ENCODE results near the gene ADRM1.

The ADRM1 gene

DNA sequence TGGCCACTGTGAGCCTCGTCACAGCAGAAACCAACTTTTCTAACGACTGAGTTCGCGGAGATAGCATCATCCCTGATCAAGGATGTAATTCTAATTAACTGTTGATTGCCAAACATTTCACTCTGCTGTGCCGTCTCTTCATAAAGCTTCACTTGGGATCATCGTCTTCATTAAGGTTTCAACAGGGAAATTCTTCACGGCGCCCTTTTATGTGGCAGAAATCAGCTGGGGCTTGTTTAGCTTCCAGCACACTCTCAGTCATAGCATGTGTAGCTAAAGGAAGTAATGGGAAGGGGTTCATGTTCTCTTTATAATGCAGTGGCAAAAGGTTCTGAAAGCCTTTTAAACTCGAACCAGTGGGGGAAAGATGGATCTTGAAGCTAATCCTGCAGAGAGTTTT is 8.9 kb upstream of the ADRM1 start:
- no peak overlapping the region for H2AK5ac ChIP-seq (ENCODE audit: low read length)

DNA sequence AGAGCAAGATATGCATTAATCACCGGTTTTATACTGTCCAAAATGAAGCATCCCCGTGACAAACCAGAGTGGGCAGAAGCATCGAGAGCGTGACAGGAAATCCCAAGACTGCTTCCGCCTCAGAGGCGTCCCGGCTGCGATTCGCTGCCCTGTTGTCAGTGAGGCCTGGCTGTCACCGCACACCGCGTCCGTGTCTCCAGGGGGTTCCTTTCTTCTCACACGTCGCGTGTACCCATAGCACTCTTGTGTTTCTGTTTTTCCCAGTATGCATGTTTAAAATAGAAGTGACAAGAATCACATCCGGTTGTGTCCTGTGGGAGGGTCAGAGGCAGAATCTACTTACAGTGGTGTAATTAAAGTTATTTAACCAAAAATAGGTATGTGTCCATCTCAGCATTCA is 8.3 kb upstream of the ADRM1 start:
- Histone ChIP-seq H2AK5ac (ENCODE audit: low read length) (no peak overlapping the region), H3K4me2 (ENCODE audit: low read length) (no peak overlapping the region), H3K4me3 (ENCODE audit: low read length) (no peak overlapping the region), H3K36me3 (ENCODE audit: control insufficient read depth, insufficient read depth, low read length) (peaks cover 10% of the 10 kb centered on the region), H3K18ac (ENCODE audit: low read length) (no peak overlapping the region), H3K27ac (ENCODE audit: low read depth, low read length) (no peak overlapping the region), H4K5ac (ENCODE audit: low read length) (no peak overlapping the region), H3K27me3 (ENCODE audit: insufficient read depth, low read length, poor library complexity) (no peaks in the 10 kb centered on the region), H3K9ac (ENCODE audit: low read length) (no peak overlapping the region), H2BK120ac (ENCODE audit: low read depth, low read length) (no peak overlapping the region), H3K56ac (ENCODE audit: low read length) (no peak overlapping the region), H2BK5ac (ENCODE audit: low read length) (no peak overlapping the region), H3K79me1 (ENCODE audit: low read length) (no peaks in the 10 kb centered on the region), H3K4ac (ENCODE audit: low read depth, low read length) (no peak overlapping the region), H3K79me2 (ENCODE audit: control insufficient read depth, insufficient read depth, low read length) (no peaks in the 10 kb centered on the region), H3K4me1 (ENCODE audit: control insufficient read depth, low read depth, low read length) (no peaks in the 10 kb centered on the region), H2BK15ac (replicated peaks; ENCODE audit: low read depth) (no peak overlapping the region), H4K8ac (ENCODE audit: low read depth, low read length) (no peak overlapping the region), H3K23ac (ENCODE audit: low read length) (no peak overlapping the region)
- no CpG with 5 or more reads among the region's 17 CpGs for WGBS (ENCODE audit: extremely low coverage, insufficient coverage, low lambda C conversion rate)
- DNase-seq = no peak

More for the DNA sequence above, 8.9 kb upstream of the ADRM1 start:
- H3K4ac ChIP-seq (ENCODE audit: low read depth, low read length) = no peak overlapping the region
- H3K79me1 ChIP-seq (ENCODE audit: low read length) = no peaks in the 10 kb centered on the region
- H3K4me3 ChIP-seq (ENCODE audit: low read length) = no peak overlapping the region
- H3K36me3 ChIP-seq (ENCODE audit: control insufficient read depth, insufficient read depth, low read length) = peaks cover 10% of the 10 kb centered on the region
- DNase-seq = no peak
- H2BK120ac ChIP-seq (ENCODE audit: low read depth, low read length) = no peak overlapping the region
- H3K9ac ChIP-seq (ENCODE audit: low read length) = no peak overlapping the region
- H3K23ac ChIP-seq (ENCODE audit: low read length) = no peak overlapping the region
- no peak overlapping the region for H3K56ac ChIP-seq (ENCODE audit: low read length)
- H2BK15ac ChIP-seq (replicated peaks; ENCODE audit: low read depth) = no peak overlapping the region
- H3K79me2 ChIP-seq (ENCODE audit: control insufficient read depth, insufficient read depth, low read length) = no peaks in the 10 kb centered on the region
- H4K8ac ChIP-seq (ENCODE audit: low read depth, low read length) = no peak overlapping the region
- no peak overlapping the region for H3K18ac ChIP-seq (ENCODE audit: low read length)
- no peaks in the 10 kb centered on the region for H3K27me3 ChIP-seq (ENCODE audit: insufficient read depth, low read length, poor library complexity)
- no peak overlapping the region for H3K27ac ChIP-seq (ENCODE audit: low read depth, low read length)
- H4K5ac ChIP-seq (ENCODE audit: low read length) = no peak overlapping the region
- WGBS (ENCODE audit: extremely low coverage, insufficient coverage, low lambda C conversion rate) = no CpG with 5 or more reads among the region's 9 CpGs
- H3K4me2 ChIP-seq (ENCODE audit: low read length) = no peak overlapping the region
- no peak overlapping the region for H2BK5ac ChIP-seq (ENCODE audit: low read length)
- H3K4me1 ChIP-seq (ENCODE audit: control insufficient read depth, low read depth, low read length) = no peaks in the 10 kb centered on the region

DNA sequence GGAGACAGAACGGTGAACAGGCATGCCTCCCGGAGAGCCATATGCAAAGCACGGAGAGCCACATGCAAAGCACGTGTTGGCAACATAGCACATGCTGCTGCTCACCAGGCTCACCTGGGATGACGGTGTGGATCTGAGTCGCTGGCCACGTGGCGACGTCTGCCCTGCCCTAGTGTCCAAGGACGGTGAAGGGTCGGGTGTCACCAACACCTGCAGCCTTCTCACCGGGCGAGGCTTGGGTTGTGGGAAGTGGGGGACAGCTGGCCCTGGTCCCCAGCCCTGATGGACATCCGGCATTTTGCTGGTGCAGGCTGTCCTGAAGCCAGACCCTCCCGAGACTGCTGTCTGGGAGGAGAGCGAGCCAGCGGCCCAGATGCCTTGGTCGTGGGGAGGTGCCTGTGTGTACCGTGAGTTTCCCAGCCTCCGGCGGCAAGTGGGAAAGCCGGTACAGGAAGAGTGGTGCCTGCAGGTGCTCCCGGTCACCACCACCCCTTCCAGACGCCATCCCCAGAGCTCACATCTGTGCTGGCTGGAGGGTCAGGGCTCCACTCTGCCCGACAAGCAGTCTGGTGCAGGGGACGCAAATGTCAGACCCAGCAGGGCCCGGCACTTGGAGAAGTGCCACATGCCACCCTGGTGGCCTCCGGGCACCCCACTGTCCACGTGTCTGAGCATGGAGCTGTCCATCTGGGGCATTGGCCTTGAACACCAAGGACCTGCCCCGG is 5.9 kb upstream of the ADRM1 start:
- Histone ChIP-seq H3K4me2 (ENCODE audit: low read length) (no peak overlapping the region), H3K56ac (ENCODE audit: low read length) (no peak overlapping the region), H4K5ac (ENCODE audit: low read length) (no peak overlapping the region), H3K9ac (ENCODE audit: low read length) (no peak overlapping the region), H2BK120ac (ENCODE audit: low read depth, low read length) (no peak overlapping the region), H2BK5ac (ENCODE audit: low read length) (no peak overlapping the region), H2BK15ac (replicated peaks; ENCODE audit: low read depth) (no peak overlapping the region), H3K4ac (ENCODE audit: low read depth, low read length) (no peak overlapping the region), H3K79me1 (ENCODE audit: low read length) (no peaks in the 10 kb centered on the region), H3K18ac (ENCODE audit: low read length) (no peak overlapping the region), H3K79me2 (ENCODE audit: control insufficient read depth, insufficient read depth, low read length) (no peaks in the 10 kb centered on the region), H2AK5ac (ENCODE audit: low read length) (no peak overlapping the region), H3K27me3 (ENCODE audit: insufficient read depth, low read length, poor library complexity) (no peaks in the 10 kb centered on the region), H3K27ac (ENCODE audit: low read depth, low read length) (no peak overlapping the region), H3K23ac (ENCODE audit: low read length) (no peak overlapping the region), H3K4me3 (ENCODE audit: low read length) (no peak overlapping the region), H3K4me1 (ENCODE audit: control insufficient read depth, low read depth, low read length) (no peaks in the 10 kb centered on the region), H3K36me3 (ENCODE audit: control insufficient read depth, insufficient read depth, low read length) (peaks cover 10% of the 10 kb centered on the region), H4K8ac (ENCODE audit: low read depth, low read length) (no peak overlapping the region)
- DNase-seq = no peak
- no CpG with 5 or more reads among the region's 30 CpGs for WGBS (ENCODE audit: extremely low coverage, insufficient coverage, low lambda C conversion rate)

GRCh38 chr20:62297449-62298227 is 5.2 kb upstream of the ADRM1 start:
- Histone ChIP-seq H2BK5ac (ENCODE audit: low read length) (no peak overlapping the region), H3K4me3 (ENCODE audit: low read length) (no peak overlapping the region), H3K79me1 (ENCODE audit: low read length) (no peaks in the 10 kb centered on the region), H3K4me1 (ENCODE audit: control insufficient read depth, low read depth, low read length) (no peaks in the 10 kb centered on the region), H3K36me3 (ENCODE audit: control insufficient read depth, insufficient read depth, low read length) (peaks cover 7% of the 10 kb centered on the region), H4K5ac (ENCODE audit: low read length) (no peak overlapping the region), H4K8ac (ENCODE audit: low read depth, low read length) (no peak overlapping the region), H3K4ac (ENCODE audit: low read depth, low read length) (no peak overlapping the region), H2BK15ac (replicated peaks; ENCODE audit: low read depth) (no peak overlapping the region), H3K4me2 (ENCODE audit: low read length) (no peak overlapping the region), H2AK5ac (ENCODE audit: low read length) (no peak overlapping the region), H3K18ac (ENCODE audit: low read length) (no peak overlapping the region), H3K27ac (ENCODE audit: low read depth, low read length) (no peak overlapping the region), H3K79me2 (ENCODE audit: control insufficient read depth, insufficient read depth, low read length) (no peaks in the 10 kb centered on the region), H3K23ac (ENCODE audit: low read length) (no peak overlapping the region), H3K27me3 (ENCODE audit: insufficient read depth, low read length, poor library complexity) (no peaks in the 10 kb centered on the region), H3K9ac (ENCODE audit: low read length) (no peak overlapping the region), H3K56ac (ENCODE audit: low read length) (no peak overlapping the region), H2BK120ac (ENCODE audit: low read depth, low read length) (no peak overlapping the region)
- no peak for DNase-seq
- no CpG with 5 or more reads among the region's 29 CpGs for WGBS (ENCODE audit: extremely low coverage, insufficient coverage, low lambda C conversion rate)

DNA sequence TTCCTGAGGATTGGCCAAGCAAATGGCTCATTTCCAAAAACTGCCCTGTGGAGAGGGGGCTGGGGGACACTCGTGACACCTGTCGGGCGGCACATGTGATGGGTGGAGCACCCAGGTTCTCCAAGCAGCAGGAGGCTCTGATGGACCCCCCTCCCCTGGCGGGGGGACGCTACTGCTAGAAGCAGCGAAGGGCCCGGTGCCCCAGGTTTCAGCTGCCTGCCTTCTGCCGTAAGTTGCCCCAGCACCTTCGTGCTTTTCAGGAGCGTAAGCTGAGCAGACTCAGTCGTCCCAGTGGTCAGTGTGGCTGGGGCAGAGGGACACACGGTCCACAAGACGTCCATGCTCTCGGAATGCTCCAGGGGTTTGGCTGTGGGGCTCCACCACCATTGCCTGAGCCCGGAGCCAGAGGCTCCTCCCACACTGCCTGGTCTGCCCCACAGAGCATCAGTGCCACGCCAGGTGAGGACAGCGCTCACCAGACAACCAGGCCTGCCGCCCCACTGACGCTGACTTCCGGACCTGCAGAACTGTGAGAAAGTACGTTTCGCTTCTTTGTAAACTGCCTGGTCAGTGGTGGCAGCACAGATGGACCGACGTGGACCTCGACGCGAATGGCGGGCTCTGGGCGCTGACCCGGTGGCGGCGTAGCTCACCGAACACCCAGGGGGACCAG is 4.1 kb upstream of the ADRM1 start:
- no peak overlapping the region for H3K27ac ChIP-seq (ENCODE audit: low read depth, low read length)
- H3K79me1 ChIP-seq (ENCODE audit: low read length) = no peaks in the 10 kb centered on the region
- peaks cover 7% of the 10 kb centered on the region for H3K79me2 ChIP-seq (ENCODE audit: control insufficient read depth, insufficient read depth, low read length)
- H2BK120ac ChIP-seq (ENCODE audit: low read depth, low read length) = no peak overlapping the region
- no peaks in the 10 kb centered on the region for H3K4me1 ChIP-seq (ENCODE audit: control insufficient read depth, low read depth, low read length)
- no peak overlapping the region for H2BK5ac ChIP-seq (ENCODE audit: low read length)
- H2AK5ac ChIP-seq (ENCODE audit: low read length) = no peak overlapping the region
- no peak overlapping the region for H4K5ac ChIP-seq (ENCODE audit: low read length)
- H3K36me3 ChIP-seq (ENCODE audit: control insufficient read depth, insufficient read depth, low read length) = peaks cover 7% of the 10 kb centered on the region
- WGBS (ENCODE audit: extremely low coverage, insufficient coverage, low lambda C conversion rate) = no CpG with 5 or more reads among the region's 33 CpGs
- no peak overlapping the region for H3K9ac ChIP-seq (ENCODE audit: low read length)
- H3K4me3 ChIP-seq (ENCODE audit: low read length) = no peak overlapping the region
- no peak overlapping the region for H2BK15ac ChIP-seq (replicated peaks; ENCODE audit: low read depth)
- H3K18ac ChIP-seq (ENCODE audit: low read length) = no peak overlapping the region
- DNase-seq = no peak
- no peaks in the 10 kb centered on the region for H3K27me3 ChIP-seq (ENCODE audit: insufficient read depth, low read length, poor library complexity)
- no peak overlapping the region for H4K8ac ChIP-seq (ENCODE audit: low read depth, low read length)
- no peak overlapping the region for H3K4ac ChIP-seq (ENCODE audit: low read depth, low read length)
- H3K56ac ChIP-seq (ENCODE audit: low read length) = no peak overlapping the region
- no peak overlapping the region for H3K4me2 ChIP-seq (ENCODE audit: low read length)
- H3K23ac ChIP-seq (ENCODE audit: low read length) = no peak overlapping the region
